ENCODE data around the gene TMEM190.

- TF ChIP-seq CTCF (IDR thresholded peaks at IDR 0.05; ENCODE audit: low read depth, low read length), result no peak
- TF ChIP-seq MYC (IDR thresholded peaks at IDR 0.05; ENCODE audit: low read depth, low read length), result no peak
- no peak for TF ChIP-seq POLR2A (IDR thresholded peaks at IDR 0.05; ENCODE audit: extremely low read depth, insufficient read length)
- no peak for TF ChIP-seq MAX (IDR thresholded peaks at IDR 0.05; ENCODE audit: low read depth, low read length)
Measured at GRCh38 chr19:55383279-55384130, 6.9 kb downstream of the TMEM190 start.
